OCI-M2 (cell line): Measurements from ENCODE around the gene ATL3.
A peak's percentile ranks its signal among the peaks of the same experiment; 100 is the strongest.
"Not testable (repeated sequence)": the region's sequence is repeated elsewhere in the genome, so short reads cannot be mapped to it uniquely, and the experiment has no call there.

Source experiments
- DNase-seq: peaks from one replicate; lab custom pipeline; 2025; ENCODE audit not compliant: unreplicated experiment; lab: John Stamatoyannopoulos, UW

ATL3 gene

GRCh38 chr11:63682066-63683021 is 11.2 kb upstream of the ATL3 start:
- no peak for DNase-seq

DNA sequence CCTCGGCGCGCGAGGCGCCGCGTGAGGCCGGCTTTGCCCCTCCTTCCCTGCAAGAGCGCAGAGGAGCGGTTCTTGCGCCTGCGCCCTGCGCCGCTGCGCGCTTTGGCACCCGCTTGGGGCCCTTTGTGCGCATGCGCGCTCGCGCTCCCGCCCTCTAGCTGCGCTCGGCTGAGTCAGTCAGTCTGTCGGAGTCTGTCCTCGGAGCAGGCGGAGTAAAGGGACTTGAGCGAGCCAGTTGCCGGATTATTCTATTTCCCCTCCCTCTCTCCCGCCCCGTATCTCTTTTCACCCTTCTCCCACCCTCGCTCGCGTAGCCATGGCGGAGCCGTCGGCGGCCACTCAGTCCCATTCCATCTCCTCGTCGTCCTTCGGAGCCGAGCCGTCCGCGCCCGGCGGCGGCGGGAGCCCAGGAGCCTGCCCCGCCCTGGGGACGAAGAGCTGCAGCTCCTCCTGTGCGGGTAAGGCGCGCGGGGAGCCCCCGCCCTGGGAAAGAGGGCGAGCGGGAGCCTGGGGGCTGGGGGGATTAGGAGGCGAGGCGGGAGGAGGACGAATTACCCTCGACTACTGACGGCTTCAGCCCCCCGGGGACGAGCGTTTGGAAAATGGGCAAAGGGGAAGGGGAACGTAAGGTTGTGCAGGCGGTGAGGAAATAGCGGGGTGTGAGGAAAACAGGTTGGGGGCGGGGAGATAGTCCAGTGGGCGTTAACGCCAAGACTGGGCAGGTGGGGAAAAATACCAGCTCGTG is 10.3 kb upstream of the ATL3 start, which contains the start of gene RTN3:
Gene RTN3, plus strand, starts transcription at position 180 of the 745 bp plus-strand sequence. Its CDS starts 137 bp downstream, at position 317.
- DNase-seq = peak; percentile 66

DNA sequence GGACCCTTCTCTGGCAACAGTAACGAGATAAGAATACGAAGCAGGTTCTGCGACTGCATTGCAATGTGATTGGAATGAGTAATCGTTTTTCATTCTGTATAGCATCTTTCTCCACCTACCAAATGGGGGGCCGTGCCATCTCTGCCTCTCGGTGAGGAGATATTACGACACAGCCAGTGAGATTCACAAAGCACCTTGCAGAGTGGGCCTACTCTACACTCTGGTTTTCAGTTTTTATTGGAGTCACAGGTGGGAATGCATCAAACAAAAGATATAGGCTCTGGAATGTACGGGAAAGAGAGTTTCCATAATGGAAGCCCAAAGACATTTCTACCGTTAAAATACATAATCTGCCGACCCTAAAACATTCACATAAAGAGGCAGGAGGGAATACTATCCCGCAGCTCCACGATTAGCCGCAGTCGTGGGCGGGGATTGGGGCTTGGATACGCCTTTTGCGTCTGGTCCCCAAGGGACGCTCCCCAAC is 9.7 kb upstream of the ATL3 start:
- DNase-seq = no peak

- no peak for DNase-seq
Measured at GRCh38 chr11:63673579-63673978, 2.4 kb upstream of the ATL3 start.

GRCh38 chr11:63672936-63673539 is 1.9 kb upstream of the ATL3 start:
- DNase-seq = no peak

DNA sequence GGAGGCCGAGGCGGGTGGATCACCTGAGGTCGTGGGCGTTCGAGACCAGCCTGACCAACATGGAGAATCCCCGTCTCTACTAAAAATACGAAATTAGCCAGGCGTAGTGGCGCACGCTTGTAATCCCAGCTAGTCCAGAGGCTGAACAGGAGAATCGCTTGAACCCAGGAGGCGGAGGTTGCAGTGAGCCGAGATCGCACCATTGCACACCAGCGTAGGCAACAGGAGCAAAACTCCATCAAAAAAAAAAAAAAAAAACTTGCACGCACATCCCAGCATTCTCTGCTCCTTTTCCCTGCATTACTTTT is 934 bp upstream of the ATL3 start:
- DNase-seq = no peak

DNA sequence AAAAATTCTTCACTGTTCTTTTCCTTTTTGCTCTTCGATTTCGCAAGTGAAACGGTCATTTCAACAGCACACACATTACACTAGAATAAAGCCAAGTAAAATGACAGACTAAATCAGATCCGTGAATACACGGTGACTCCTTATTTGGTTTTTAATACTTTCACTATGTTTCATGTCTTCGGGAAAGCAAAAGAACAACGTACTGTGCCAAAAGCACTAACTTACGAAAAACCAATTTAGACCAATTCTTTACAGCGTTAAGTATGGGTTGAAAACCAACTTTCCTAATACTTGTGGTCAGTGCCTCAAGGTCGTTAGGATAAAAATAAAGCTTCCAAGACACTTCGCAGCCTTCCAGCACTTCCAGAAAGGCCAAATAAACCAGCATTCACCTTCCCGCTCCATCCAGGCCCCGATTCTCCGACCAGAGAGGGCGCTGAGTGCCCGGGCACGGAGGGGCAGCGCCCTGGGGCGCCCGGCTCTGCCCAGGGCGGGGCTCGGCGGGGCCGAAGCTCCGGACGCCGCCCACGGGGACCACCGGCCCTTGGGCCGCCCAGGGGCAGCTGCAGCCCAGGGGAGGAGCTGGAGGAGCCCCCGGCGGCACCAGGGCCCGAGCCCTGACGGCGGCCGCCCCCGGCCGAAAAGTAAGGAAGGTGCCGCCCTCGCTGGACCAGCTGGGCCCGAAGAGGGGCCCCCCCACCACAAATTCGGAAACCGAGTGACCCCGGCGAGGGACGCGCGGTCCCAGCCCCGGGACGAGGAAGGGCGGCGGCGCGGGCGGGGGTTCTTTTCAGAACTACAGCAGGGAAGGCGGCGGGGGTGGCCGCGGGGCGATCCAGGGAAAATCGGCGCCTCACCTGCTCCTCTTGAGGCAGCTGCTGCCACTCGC is 499 bp downstream of the ATL3 start:
- no peak for DNase-seq

- DNase-seq = no peak
Measured at GRCh38 chr11:63670096-63670432, 1.1 kb downstream of the ATL3 start.

GRCh38 chr11:63667995-63668795 is 3.0 kb downstream of the ATL3 start:
- no peak for DNase-seq

DNA sequence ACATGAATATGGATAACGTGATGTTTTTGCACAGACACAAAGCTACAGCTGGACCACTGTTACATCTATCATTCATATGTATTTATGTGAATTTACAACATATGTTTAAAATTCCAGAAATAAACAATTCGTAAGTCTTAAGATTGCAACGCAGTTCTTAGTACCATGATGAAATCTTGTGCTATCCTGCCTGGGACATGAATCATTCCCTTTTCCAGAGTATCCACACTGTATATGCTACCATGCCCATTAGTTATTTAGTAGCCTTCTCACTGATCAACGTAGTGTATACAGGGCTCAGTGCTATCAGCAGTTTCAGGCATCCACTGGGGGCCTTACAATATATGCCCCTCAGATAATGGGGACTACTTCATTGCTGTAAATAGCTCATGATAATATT is 4.3 kb downstream of the ATL3 start:
- no peak for DNase-seq

DNA sequence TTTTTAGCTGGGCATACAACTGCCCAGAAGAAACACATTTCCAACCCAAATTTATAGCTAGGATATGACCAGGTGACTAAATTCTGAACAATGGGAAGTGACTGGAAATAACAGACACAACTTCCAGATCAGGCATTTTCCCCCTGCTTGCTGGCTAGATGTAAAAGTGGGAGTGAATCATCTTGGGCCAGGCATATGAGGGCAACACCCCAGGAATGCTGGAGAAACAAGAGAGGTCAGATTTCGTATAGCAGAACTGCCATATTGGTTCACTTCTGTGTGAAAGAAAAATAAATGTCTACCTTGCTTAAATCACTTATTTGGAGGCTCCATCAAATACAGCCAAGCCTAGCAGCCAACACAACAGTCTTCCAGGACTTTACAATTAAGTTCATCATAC is 7.4 kb downstream of the ATL3 start:
- no peak for DNase-seq

DNA sequence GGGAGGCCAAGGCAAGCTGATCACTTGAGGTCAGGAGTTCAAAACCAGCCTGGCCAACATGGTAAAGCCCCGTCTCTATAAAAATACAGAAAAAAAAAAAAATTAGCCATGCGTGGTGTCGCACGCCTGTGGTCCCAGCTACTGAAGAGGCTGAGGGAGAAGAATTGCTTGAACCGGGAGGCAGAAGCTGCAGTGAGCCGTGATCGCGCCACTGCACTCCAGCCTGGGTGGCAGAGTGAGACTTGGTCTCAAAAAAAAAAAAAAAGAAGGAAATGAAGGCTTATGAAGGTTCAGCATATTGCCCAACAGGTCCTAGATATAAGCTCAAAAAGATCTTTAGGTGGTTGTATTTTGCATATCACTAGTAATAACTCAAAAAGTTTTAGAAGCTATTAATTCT is 10.2 kb downstream of the ATL3 start:
- DNase-seq = no peak

- DNase-seq = no peak
Measured at GRCh38 chr11:63652671-63653070, 18.5 kb downstream of the ATL3 start.

- no peak for DNase-seq
Measured at GRCh38 chr11:63643205-63643604, 28.0 kb downstream of the ATL3 start.

DNA sequence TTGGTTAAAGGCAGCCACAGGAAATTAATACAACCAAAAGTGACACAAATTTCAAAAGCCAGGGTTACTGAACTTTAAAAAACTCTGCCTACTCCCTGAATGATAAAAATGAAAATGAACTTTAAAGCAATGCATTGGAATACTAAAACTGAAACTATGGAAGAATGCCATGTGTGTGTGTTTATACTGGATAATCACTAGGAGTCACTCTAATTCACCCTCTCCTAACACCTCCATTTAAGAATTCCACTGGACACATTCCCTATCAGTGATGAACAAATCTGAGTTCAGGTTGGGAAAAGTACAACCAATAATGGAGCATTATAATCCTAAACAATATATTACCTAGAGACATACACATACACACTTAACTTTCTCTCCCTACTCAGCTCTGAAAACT is 29.4 kb downstream of the ATL3 start:
- no peak for DNase-seq

DNA sequence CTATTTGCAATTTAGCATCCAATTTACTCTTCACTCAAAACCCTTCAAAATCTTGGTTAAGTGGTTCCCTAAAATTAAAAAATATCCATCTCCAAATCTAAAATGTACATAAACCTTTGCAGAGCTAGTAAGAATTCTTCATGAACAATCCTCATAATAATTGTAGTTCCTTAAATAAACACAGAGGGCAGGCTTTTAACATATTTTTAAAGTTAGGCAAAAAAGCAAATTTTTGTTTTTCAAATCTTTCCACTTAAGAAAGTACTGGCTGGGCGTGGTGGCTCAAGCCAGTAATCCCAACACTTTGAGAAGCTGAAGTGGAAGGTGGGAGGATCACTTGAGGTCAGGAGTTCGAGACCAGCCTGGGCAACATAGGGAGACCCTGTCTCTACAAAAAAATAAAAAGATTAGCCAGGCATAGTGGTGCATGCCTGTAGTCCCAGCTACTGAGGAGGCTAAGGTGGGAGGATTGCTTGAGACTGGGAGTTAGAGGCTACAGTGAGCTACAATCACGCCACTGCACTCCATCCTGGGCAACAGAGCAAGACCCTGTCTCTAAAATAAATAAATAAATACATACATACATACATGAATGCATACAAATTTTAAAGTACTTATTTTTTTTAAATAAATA is 31.9 kb downstream of the ATL3 start:
- DNase-seq = no peak

DNA sequence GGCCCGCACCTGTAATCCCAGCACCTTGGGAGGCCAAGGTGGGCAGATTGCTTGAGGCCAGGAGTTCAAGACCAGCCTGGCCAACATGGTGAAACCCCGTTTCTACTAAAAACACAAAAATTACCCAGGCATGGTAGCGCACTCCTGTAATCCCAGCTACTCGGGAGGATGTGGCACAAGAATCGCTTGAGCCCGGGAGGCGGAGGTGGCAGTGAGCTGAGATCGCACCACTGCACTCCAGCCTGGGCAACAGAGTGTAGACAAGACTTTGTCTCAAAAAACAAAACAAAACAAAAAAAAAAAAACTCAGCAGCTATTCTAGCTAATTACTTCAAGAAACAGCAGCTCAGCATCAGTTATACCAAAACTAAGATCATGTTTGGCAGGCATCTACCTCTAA is 32.7 kb downstream of the ATL3 start:
- DNase-seq = not testable (repeated sequence)

- no peak for DNase-seq
Measured at GRCh38 chr11:63635762-63636465, 35.3 kb downstream of the ATL3 start.

- DNase-seq = no peak
Measured at GRCh38 chr11:63629426-63629825, 41.8 kb downstream of the ATL3 start.
